AG09309 (cell line): ENCODE data around the gene UBR3.

Experiments
- DNase-seq: peaks from one replicate; pipeline ENCODE4 v3.0.0-alpha.2; 2010; ENCODE audit warnings: low read depth
- H3K4me3 ChIP-seq: 2 replicates; pipeline ENCODE4 v1.5.1; 2011; ENCODE audit warnings: mild to moderate bottlenecking, low read depth, low read length, moderate library complexity; ENCODE audit not compliant: control insufficient read depth
- TF ChIP-seq, protein P1 (sequence below): IDR thresholded peaks from 2 replicates; pipeline ENCODE4 v1.5.1; 2011; ENCODE audit warnings: mild to moderate bottlenecking, low read depth, low read length, inconsistent platforms; ENCODE audit not compliant: insufficient read depth, control insufficient read depth; ENCODE audit errors: missing control alignments

UBR3 gene

DNA sequence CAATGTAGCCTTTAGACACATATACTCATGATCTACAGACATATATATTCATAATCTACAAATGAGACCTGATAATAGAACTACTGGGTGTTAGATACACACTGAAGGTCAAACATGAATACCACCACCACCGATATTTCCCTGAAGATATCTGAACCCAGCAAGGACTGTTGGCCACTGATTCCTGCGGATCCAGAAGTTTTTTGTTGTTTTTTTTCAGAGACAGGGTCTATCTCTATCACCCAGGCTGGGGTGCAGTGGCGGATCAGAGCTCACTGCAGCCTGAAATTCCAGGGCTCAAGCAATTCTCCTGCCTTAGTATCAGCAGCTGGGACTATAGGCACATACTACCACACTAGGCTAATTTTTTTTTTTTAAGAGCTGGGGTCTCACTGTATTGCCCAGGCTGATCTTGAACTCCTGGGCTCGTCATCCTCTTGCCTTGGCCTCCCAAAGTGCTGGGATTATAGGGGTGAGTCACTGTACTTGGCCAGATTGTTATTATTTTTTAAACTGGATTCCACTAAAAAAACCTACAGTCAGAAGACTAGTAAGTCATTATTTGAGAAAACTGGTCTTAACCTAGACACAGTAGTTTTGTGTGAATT, 4.4 kb upstream of the UBR3 start:
- TF ChIP-seq, protein P1, sequence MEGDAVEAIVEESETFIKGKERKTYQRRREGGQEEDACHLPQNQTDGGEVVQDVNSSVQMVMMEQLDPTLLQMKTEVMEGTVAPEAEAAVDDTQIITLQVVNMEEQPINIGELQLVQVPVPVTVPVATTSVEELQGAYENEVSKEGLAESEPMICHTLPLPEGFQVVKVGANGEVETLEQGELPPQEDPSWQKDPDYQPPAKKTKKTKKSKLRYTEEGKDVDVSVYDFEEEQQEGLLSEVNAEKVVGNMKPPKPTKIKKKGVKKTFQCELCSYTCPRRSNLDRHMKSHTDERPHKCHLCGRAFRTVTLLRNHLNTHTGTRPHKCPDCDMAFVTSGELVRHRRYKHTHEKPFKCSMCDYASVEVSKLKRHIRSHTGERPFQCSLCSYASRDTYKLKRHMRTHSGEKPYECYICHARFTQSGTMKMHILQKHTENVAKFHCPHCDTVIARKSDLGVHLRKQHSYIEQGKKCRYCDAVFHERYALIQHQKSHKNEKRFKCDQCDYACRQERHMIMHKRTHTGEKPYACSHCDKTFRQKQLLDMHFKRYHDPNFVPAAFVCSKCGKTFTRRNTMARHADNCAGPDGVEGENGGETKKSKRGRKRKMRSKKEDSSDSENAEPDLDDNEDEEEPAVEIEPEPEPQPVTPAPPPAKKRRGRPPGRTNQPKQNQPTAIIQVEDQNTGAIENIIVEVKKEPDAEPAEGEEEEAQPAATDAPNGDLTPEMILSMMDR, result no peak
- no peak for DNase-seq
- no peak overlapping the region for H3K4me3 ChIP-seq

DNA sequence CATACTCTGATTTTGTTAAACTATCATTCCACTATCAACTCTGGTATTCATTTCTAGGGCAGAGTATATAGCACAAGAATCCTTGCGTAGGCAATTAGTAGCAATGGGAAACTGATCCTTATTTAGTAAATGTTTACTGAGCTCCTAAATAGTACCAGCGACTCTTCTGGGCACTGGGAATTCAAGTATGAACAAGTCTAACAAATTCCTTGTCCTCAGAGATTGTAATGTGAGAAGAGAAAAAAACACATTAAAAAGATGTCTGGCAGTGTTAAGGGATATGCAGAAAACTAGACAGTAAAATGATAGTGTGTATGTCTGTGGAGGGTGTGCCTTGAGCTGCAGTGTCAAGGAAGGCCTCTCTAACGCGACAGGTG, 3.3 kb upstream of the UBR3 start:
- DNase-seq, result no peak
- TF ChIP-seq, protein P1, result no peak
- H3K4me3 ChIP-seq, result peak overlapping the region; percentile 86

DNA sequence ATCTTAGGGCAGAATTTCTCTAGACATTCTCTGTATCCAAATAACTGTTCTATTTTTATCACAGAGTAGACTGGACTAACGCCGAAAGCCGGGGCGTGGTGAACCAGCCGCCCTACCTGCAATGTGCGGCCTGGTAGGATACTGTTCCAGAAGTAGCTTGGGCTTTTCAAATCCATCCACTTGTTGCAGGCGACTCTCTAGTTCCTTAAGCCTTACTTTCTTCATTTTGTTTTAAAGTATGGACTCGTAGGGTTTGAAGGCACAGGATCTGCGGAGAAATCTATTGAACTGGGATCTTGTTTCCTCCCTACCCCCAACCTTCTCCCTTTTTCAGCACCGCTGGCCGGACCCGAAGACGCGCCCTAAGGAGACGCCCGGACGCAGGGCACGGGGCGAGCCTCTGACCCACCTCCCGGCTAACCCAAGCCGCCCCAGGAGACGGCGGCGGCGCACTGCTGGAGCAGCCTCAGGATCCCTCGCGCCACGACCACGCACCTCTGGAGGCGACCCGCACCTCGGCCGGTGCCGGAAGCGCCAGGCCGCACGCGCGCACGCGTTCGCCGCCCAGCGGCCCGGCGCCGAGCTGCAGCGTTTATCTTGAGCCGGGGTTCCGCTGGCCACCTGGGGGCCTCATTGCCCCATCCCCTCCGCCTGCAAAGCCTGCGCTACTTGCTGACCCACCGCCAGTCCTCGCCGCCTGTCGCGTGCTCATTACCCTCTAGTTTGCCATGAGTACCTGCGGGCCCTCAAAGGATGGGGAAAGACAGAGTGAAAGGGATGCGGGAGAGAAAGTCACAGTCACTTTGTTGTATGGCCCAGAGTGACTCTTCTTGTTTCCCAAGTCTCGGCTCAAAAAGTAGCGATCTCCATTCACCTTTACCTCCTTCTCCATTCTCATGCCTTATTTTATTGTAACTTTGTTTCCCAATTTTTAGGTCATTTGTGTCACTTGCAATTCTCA, 2.6 kb upstream of the UBR3 start, which contains the start of gene METTL5:
TSS of gene METTL5 (minus strand) at position 533 of the 961 bp plus-strand sequence. CDS start at position 225, 308 bp downstream.
- TF ChIP-seq, protein P1, result peak; percentile 65
- DNase-seq, result no peak
- peak within 1 kb of the TSS; percentile 86 for H3K4me3 ChIP-seq

DNA sequence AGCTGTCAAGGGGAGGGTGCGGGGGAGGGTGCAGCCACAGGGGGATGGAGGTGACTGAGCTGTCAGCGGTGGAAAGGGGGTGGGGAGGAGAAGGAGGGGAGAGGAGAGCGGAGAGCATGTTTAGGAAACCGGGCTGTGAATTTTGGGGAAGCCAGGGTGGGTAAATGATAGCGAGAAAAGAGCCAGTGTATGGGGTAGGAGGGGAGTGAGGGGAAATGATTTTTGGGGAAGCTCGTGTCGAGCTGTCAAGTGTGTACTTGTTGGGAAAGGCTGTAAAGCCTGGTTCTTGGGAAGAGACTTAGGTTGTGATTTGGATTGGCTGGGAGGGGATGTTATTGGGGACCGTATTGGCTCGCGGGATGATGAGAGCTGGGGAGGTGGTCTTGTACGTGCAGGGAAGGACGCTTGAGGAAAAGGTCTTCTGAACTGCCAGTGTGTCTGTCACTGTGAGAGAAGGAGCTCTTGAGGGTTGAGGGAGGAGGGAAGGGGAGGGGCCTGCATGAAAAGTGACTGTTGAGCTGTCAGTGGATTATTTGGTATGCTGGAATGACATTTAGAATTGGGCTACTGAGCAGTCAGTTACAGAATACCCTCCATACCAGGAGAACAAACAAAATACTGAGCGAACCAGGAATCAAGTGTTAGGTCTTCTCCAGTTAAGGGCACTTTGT, 1.0 kb downstream of the UBR3 start:
- DNase-seq, result no peak
- TF ChIP-seq, protein P1, result no peak
- H3K4me3 ChIP-seq, result peak overlapping the region; percentile 95

DNA sequence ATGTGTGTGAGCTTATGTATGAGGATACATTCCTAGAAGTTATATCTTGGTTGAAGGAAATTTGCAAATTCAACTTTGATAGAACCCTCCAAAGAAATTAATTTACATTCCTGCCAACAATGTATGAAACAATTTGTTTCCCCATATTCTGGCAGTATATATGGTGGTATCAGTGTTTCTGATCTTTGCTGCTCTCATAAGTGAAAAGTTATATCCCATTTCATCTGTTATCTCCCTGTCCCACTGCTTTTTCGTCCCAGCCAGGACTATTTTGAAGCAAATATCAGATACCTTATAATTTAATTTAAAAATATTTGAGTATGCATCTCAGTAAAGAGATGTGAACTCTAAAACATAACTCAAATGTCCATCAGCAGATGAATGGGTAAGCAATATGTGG, 7.1 kb downstream of the UBR3 start:
- TF ChIP-seq, protein P1, result no peak
- H3K4me3 ChIP-seq, result no peak overlapping the region
- no peak for DNase-seq

DNA sequence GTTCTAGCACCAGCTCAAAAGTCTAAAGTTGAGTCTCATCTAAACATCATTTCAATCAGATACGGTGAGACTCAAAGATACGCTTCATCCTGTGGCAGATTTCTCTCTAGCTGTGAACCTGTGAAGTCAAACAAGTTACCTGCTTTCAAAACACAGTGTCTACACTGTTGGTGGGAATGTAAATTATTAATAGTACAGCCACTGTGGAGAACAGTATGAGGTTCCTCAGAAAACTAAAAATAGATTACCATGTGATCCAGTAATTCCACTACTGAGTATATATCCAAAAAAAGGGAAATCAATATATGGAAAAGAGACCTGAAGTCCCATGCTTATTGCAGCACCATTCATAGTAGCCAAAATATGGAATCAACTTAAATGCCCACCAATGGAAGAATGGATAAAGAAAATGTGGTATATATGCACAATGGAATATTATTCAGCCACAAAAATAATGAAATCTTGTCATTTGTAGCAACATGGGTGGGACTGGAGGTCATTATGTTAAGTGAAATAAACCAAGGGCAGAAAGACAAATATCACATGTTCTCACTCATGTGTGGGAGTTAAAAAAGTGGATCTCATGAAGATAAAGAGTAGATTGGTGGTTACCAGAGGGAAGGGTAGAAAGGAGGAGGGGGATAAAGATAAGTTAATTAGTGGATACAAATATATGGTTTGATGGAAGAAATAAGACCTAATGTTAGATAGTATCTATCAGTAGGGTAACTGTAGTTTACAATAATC, 11.7 kb downstream of the UBR3 start:
- DNase-seq, result no peak
- TF ChIP-seq, protein P1, result no peak
- no peak overlapping the region for H3K4me3 ChIP-seq
